ENCODE data around the gene TAS2R60.
"Not testable (repeated sequence)": the region's sequence is repeated elsewhere in the genome, so short reads cannot be mapped to it uniquely, and the experiment has no call there.

The TAS2R60 gene

DNA sequence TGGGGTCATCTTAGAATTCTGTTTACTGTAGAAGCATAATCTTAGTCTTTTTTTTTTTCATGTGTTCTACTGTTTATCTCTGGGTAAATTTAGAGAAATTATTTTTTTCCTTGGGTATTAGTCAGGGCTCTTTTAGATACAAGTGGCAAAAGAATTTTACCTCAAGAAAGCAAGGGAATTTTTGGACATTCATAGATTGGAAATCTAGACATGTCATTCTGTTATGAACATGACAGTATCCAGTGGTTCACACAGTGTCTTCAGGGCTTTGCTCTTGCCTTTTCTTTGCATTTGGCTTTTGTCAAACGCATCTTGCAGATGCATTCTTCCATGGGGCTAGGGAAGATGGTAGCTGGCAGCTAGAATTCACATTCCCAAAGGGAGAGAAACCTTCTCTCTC is 20.7 kb downstream of the TAS2R60 start:
- Histone ChIP-seq H3K9me3 (ENCODE audit: severe bottlenecking) (no peaks in the 10 kb centered on the region), H3K27ac (no peak overlapping the region), H3K36me3 (no peaks in the 10 kb centered on the region), H3K4me3 (ENCODE audit: low read depth, low read length) (no peak overlapping the region), H3K27me3 (ENCODE audit: insufficient read depth, low read depth, severe bottlenecking) (no peaks in the 10 kb centered on the region)
- TF ChIP-seq, protein P1, sequence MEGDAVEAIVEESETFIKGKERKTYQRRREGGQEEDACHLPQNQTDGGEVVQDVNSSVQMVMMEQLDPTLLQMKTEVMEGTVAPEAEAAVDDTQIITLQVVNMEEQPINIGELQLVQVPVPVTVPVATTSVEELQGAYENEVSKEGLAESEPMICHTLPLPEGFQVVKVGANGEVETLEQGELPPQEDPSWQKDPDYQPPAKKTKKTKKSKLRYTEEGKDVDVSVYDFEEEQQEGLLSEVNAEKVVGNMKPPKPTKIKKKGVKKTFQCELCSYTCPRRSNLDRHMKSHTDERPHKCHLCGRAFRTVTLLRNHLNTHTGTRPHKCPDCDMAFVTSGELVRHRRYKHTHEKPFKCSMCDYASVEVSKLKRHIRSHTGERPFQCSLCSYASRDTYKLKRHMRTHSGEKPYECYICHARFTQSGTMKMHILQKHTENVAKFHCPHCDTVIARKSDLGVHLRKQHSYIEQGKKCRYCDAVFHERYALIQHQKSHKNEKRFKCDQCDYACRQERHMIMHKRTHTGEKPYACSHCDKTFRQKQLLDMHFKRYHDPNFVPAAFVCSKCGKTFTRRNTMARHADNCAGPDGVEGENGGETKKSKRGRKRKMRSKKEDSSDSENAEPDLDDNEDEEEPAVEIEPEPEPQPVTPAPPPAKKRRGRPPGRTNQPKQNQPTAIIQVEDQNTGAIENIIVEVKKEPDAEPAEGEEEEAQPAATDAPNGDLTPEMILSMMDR (IDR thresholded peaks at IDR 0.05; ENCODE audit: low read depth, low read length): no peak
- no peak for DNase-seq

DNA sequence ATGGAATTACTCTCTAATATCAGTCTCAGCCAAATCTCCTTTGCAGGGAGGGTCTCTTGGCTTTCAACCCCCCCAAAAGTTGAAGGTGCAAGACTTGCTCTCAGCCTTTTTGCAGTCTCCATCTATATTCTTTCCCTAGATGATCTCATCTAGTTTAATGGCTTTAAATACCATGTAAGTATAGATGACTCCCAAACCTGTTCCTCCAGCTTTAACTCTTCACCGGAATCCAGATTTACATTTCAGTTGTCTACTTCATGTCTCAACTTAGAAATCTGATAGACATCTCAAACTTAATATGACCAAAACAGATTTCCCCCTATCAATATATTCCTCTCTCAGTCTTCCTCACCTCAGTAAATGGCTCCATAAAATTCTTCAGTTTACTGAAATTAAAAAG is 24.5 kb downstream of the TAS2R60 start:
- Histone ChIP-seq H3K36me3 (no peaks in the 10 kb centered on the region), H3K27me3 (ENCODE audit: insufficient read depth, low read depth, severe bottlenecking) (no peaks in the 10 kb centered on the region), H3K4me3 (ENCODE audit: low read depth, low read length) (no peak overlapping the region), H3K9me3 (ENCODE audit: severe bottlenecking) (no peaks in the 10 kb centered on the region), H3K27ac (no peak overlapping the region)
- TF ChIP-seq, protein P1 (IDR thresholded peaks at IDR 0.05; ENCODE audit: low read depth, low read length): no peak
- no peak for DNase-seq

DNA sequence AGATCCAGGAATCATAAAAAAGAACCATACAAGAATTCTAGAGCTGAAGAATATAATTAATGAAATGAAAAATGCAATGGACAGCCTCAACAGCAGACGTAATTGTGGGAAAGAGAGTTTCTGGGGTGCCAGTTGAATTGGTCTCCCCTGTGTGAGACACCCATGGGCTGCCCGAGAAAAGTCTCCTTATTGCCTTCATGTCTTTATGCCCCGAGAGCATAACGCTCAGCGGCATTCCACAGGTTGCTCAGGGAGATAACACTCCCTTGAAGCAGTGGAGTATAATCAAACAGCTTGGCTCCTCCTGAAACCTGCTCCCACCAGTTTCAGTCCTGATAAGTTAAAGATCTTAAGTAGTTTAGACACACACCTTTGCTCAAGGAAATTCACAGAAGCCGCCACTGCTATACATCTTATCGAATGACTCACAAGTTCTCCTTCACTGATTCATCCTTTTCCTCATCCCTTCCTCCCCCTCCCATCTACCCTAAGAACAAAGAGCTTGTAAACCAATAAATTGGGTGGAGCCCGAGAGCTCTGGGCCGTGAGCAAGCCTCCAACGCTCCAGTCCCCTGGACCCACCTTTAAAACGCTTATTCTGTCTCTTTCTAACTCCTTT is 28.9 kb downstream of the TAS2R60 start:
- H3K4me3 ChIP-seq (ENCODE audit: low read depth, low read length); H3K9me3 ChIP-seq (ENCODE audit: severe bottlenecking); H3K27me3 ChIP-seq (ENCODE audit: insufficient read depth, low read depth, severe bottlenecking); DNase-seq; H3K36me3 ChIP-seq; H3K27ac ChIP-seq: not testable (repeated sequence)

DNA sequence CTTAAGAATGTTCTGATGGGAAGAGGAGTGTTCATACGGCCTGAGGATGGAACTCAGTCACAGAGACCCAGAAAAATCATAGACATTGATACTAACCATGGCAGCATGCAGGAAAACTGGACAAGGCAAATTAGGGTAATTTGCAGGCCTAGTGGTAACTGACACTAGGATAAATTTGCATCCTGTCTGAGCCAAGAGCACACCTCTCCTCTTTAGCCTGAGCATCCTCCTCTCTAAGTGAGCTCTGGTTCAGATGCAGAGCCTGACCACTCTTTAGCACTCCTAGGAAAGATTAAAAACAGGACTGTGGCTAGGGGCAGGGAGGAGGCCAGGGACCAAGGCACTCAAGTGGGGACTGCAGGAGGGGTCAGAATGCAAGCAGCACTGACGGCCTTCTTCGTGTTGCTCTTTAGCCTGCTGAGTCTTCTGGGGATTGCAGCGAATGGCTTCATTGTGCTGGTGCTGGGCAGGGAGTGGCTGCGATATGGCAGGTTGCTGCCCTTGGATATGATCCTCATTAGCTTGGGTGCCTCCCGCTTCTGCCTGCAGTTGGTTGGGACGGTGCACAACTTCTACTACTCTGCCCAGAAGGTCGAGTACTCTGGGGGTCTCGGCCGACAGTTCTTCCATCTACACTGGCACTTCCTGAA is 34.4 kb downstream of the TAS2R60 start, which contains the start of gene TAS2R41:
TSS of gene TAS2R41 (plus strand) at position 373 of the 650 bp plus-strand sequence. CDS start at position 373, 0 bp downstream.
- Histone ChIP-seq H3K27ac (no peak within 1 kb of the TSS), H3K4me3 (ENCODE audit: low read depth, low read length) (no peak within 1 kb of the TSS)
- TF ChIP-seq, protein P1 (IDR thresholded peaks at IDR 0.05; ENCODE audit: low read depth, low read length): no peak

DNA sequence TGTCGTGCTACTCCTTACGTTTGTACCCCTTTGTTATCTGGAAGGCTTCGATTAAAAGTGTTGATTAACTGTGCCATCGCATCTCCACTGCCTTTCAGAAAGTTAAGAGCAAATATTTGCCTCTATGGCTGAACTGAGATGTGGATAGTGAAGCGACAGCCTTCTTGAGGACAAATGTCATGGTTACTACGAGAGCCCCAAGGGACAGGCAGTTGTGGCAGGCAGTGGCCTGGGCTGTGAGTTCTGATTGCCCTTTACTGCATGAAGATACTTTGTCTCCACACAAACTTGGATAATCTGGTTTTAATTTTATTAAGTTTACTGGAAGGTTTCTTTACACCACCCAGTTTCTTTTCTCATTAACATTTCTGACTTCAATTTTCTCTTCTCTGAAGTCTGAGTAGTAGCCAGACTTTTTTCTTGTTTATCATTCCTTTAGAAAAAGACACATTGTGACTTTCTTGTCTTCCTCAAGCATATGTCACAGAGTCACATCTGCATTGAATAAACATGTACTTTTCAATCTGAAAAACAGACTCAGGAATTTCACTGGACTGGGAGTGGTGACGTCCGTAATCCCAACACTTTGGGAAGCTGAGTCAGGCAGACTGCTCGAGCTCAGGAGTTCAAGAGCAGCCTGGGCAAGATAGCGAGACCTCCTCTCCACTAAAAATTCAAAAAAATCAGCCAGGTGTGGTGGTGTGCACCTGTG is 36.0 kb downstream of the TAS2R60 start:
- no peak overlapping the region for H3K4me3 ChIP-seq (ENCODE audit: low read depth, low read length)
- H3K27ac ChIP-seq: no peak overlapping the region
- no peaks in the 10 kb centered on the region for H3K36me3 ChIP-seq
- DNase-seq: no peak
- TF ChIP-seq, protein P1 (IDR thresholded peaks at IDR 0.05; ENCODE audit: low read depth, low read length): no peak
- H3K9me3 ChIP-seq (ENCODE audit: severe bottlenecking): no peaks in the 10 kb centered on the region
- no peaks in the 10 kb centered on the region for H3K27me3 ChIP-seq (ENCODE audit: insufficient read depth, low read depth, severe bottlenecking)

More for the DNA sequence above, 34.4 kb downstream of the TAS2R60 start, which contains the start of gene TAS2R41:
- H3K36me3 ChIP-seq: no peaks in the 10 kb centered on the region
- no peak for DNase-seq
- H3K27me3 ChIP-seq (ENCODE audit: insufficient read depth, low read depth, severe bottlenecking): no peaks in the 10 kb centered on the region
- no peaks in the 10 kb centered on the region for H3K9me3 ChIP-seq (ENCODE audit: severe bottlenecking)

DNA sequence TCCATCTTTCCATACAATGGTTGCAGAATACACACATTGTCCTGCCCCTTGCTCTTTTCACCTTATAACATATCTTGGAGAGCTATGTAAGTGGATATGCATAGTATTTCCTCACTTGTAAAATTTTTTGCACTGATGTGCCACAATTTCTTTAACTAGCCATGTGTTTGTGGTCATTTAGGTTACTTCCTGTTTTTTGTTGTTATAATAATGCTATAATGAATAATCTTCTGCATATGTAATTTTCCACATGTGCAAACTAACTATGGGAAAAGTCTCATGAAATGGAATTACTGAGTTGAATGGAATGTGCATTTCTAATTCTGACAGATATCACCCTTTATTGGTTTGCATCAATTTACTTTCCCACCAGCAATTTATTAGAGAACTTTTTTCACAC is 37.2 kb downstream of the TAS2R60 start:
- H3K9me3 ChIP-seq (ENCODE audit: severe bottlenecking): no peaks in the 10 kb centered on the region
- H3K27me3 ChIP-seq (ENCODE audit: insufficient read depth, low read depth, severe bottlenecking): no peaks in the 10 kb centered on the region
- no peak overlapping the region for H3K27ac ChIP-seq
- no peaks in the 10 kb centered on the region for H3K36me3 ChIP-seq
- TF ChIP-seq, protein P1 (IDR thresholded peaks at IDR 0.05; ENCODE audit: low read depth, low read length): no peak
- no peak for DNase-seq
- H3K4me3 ChIP-seq (ENCODE audit: low read depth, low read length): no peak overlapping the region
